SH-SY5Y (cell line): ENCODE results near the gene LMNTD1.

ENCODE experiments used
- GATA2 ChIP-seq: IDR thresholded peaks from 2 replicates; pipeline ENCODE4 v1.6.1; 2011; ENCODE audit warnings: mild to moderate bottlenecking, low read depth, low read length
- GATA3 ChIP-seq: IDR thresholded peaks from 2 replicates; pipeline ENCODE4 v1.6.1; 2011; ENCODE audit warnings: low read depth, mild to moderate bottlenecking, low read length, moderate library complexity

DNA sequence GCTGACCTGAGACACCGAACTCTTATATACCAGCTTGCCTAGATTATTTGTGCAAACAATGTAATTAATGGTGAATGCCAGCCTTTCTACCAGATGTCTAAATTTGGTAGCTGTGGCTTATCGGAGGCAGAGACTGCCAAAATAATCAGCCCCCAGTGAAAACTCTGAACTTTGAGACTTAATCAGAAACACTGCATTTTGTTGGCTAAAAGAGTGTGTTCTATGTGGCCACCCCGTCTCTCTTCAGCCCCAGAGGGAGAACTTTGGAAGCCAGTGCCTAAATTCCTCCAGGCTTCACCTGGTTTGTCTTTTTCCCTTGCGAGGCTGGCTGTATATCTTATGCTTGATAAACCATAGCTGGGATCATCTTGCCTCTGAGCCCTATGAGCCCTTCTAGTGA is 90.1 kb downstream of the LMNTD1 start:
- TF ChIP-seq GATA2 = no peak
- TF ChIP-seq GATA3 = no peak
